HG02610 (cell line): ENCODE results near the gene OR4M1.
"Not testable (repeated sequence)": the region's sequence is repeated elsewhere in the genome, so short reads cannot be mapped to it uniquely, and the experiment has no call there.

ENCODE experiments used
- ATAC-seq: cut with Tn5 transposase; IDR thresholded peaks from one replicate; pipeline ENCODE4 v1.9.1; 2021; ENCODE audit warnings: mild to moderate bottlenecking, moderate library complexity; ENCODE audit not compliant: unreplicated experiment

Gene OR4M1, protein sequence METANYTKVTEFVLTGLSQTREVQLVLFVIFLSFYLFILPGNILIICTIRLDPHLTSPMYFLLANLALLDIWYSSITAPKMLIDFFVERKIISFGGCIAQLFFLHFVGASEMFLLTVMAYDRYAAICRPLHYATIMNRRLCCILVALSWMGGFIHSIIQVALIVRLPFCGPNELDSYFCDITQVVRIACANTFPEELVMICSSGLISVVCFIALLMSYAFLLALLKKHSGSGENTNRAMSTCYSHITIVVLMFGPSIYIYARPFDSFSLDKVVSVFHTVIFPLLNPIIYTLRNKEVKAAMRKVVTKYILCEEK

DNA sequence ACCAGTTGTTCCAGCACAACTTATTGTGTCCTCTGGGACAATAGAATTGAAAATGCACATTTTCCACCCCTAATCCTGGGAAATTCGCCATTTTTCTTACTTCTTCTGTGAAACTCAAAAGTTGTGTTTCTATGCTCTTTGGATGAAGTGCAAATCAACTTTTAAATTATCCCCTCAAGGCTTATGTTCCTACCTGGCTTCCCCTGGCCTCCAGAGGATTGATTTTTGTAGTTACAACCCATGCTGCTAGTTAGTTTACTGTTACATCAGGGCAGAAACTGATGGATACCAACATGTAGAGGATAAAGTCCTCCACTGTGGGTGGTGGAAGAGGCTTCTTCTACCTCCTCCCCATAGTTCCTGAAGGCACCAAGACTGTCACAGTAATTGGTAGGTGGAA, at the start of gene OR4M1:
TSS of gene OR4M1 (plus strand) at position 301 of the 400 bp plus-strand sequence. CDS start 6,819 bp downstream, outside the sequence.
- not testable (repeated sequence) for ATAC-seq

DNA sequence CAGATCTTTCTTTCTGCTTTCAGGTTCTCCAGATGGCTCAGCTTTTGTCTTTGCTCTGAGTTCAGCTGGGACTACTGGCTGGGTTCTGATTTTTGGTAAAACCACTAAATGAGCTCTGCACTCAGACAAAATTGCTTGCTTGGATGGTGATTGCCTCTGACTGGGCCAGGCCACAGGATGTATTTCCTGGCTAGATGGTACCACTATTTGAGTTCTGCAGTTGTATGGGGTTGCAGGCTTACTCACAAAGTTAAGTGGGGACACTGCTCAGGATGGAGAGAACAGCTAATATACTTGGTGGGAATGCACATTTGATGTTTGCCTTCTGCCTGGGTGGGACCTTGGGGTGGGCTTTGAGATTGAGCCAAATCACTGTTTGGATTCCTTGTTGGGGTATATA, 43.9 kb upstream of the OR4M1 start:
- ATAC-seq = no peak

DNA sequence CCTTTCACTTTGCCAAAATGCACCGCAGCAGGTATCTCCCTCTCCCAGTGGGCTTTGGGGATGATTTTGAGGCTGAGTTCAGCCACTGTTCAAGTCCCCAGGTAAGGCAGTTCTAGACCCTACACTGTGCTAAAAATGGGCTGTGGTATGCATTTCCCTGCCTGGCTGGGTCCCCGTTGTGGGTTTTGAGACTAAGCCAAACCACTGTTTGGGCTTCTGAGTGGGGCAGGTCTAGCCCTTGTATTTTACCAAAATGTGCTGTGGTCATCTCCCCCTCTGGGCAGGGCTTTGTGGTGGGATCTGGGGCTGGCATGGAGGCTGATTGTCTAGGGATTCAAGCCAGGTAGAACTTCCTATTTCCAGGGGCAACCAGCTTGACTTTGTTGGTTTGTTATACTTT, 43.5 kb upstream of the OR4M1 start:
- ATAC-seq = no peak

DNA sequence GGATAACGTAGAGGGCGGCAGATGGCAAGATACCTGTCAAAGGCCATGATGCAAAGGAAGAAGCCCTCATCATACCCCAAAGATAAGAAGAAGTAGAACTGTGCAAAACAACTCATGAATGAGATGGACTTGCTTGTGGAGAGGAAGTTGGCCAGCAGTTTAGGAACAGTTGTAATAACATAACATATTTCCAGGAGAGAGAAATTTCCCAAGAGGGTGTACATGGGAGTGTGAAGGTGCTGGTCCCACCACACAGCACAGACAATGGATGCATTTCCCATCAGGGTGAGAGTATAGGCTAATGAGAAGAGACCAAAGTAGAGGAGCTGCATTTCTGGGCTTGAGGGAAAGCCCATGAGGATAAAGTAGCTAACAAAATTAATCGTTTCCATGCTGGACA, 39.4 kb upstream of the OR4M1 start:
- ATAC-seq = not testable (repeated sequence)

DNA sequence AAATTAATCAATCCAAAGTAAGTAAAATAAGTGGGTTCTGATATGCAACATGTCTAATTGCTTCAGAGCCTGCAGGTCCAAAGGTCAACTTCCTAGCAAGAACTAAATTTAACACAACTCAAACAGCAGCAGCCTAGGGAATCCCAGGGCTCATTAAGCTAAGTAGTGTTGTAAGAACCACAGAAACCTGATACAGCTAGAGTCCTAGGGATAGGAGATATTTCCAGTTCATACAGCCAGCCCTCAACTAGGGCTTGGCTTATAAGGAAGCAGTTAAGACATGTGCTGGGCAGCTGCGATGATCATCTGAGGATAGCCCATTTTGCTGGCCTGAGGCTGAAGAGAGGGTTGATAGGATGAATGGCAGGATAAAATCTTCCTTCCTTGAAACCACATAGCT, 30.0 kb upstream of the OR4M1 start, which contains the start of gene OR4Q3:
TSS of gene OR4Q3 (plus strand) at position 316 of the 400 bp plus-strand sequence.
- ATAC-seq = no peak

DNA sequence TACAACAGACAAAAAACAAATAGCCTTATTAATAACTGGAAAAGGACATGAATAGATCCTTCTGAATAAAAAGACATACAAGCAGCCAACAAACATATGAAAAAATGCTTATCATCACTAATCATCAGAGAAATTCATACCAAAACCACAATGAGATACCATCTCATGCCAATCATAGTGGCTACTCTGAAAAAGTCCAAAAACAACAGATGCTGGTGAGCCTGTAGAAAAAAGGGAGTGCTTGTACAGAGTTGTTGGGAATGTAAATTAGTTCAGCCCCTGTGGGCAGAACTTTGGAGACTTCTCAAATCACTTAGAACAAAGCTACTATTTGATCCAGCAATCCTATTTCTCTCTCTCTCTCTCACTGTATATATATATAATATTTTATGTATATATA, 21.0 kb upstream of the OR4M1 start:
- ATAC-seq = not testable (repeated sequence)

DNA sequence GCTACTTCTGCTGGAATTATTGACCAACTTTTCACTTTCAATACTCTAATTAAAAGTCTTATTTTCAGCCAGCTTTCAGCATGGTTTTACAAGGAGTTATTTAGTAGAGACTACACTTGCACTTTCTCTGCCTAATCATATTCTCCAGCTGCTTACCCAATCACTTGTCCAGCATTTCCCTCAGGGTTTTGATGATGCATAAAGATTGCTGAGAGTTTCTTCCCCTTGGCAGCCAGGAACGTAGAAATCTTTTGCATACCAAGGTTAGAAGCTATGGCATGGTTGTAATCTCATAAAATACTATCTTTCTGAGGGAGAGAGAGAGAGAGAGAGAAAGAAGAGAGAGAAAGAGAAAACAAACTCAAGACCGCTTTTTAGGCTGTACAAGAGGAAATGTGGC, 19.1 kb upstream of the OR4M1 start:
- ATAC-seq = no peak

DNA sequence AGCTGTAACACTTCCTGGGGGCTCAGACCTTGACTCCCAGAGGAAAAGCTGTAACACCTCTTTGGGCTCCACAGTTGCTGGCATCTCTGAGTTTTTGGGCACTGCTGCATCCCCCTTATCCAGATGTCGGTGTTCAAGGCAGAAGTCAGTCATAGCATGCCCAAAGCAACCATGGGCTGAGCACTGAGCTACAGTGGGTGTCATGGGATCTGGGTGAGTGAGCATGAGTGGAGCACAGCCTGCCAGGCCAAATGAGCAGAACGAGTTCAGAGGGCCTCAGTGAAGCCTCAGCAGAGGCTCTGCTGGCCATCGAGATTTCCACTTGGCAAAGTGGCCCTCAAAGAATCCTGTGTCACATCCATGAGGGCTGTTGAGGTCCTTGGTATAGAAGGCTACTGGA, 1.8 kb upstream of the OR4M1 start:
- ATAC-seq = not testable (repeated sequence)

DNA sequence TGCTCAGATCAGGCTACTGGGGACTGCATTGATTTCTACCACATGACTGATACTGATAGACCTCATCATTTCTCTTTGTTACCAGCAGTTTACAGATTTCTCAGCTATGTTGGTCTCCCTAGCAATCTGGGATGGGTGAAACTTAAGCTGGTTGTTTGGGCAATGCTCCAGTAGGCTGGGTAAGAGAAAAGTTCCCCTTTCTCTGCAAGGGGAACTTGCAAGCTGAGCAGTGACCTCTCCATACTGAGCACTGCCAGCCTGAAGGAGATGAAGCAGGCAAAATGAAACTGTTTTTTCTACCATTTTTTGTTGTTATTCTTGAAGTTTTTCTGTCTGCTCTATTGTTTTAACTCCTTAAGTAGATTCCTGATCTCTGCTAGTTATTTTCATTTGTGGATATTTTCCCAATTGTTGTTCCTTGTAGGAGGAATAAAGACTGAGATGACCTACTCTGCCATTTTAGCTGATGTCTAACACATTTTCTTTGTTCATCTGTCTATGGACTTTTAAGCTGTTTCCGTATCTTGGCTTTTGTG, 1.3 kb upstream of the OR4M1 start:
- ATAC-seq = no peak

DNA sequence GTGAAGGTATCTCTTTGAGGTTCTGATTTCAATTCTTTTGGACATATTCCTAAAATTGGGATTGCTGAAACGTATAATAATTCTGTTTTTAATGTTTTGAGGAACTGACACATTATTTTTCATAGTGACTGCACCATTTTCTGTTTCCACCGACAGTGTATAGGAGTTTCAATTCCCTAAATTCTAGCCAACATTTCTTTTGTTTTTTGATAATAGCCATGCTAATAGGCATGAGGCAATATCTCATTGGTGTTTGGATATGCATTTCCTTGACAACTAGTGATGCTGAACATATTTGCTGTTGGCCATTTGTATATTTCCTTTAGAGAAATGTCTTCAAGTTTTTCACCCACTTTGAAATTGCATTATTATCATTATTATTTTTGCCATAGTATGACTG, 850 bp upstream of the OR4M1 start:
- ATAC-seq = not testable (repeated sequence)

DNA sequence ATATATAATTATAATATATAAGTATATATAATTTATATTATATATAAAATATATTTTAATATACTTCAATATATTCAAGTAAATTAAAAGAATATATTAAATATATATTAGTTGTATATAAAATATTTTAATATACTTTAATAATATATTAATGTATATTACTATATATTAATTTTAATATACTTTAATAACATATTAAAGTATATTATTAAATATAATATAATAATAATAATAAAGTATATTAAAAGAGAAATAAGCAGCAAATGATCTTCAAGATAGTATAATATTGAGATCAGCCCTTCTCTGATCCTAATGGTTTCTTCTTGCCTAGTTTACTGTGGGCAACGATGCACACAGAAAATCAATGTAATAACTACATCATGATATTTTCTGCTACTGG, 2.3 kb downstream of the OR4M1 start:
- ATAC-seq = no peak

DNA sequence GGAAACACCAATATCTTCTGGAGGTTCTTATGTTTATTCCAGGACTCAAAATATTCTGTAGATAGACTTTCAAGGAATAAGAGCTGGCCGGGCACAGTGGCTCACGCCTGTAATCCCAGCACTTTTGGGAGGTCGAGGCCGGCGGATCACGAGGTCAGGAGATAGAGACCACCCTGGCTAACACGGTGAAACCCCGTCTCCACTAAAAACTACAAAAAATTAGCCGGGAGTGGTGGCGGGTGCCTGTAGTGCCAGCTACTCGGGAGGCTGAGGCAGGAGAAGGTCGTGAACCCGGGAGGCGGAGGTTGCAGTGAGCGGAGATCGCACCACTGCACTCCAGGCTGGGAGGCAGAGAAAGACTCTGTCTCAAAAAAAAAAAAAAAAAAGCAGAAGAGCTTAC, 12.5 kb downstream of the OR4M1 start:
- ATAC-seq = not testable (repeated sequence)

DNA sequence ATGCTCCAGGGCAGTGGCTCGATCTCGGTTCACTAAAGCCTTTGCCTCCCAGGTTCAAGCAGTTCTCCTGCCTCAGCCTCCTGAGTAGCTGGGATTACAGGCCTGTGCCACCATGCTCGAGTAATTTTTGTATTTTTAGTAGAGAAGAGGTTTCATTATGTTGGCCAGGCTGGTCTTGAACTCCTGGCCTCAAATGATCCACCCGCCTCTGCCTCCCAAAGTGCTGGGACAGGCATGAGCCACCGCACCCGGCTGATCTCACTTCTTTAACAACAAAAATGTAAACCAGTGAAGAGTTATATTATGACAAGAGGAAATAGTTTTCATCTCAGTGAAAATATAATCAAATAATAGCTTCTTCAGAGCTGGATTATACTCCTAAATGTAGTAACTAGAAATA, 14.0 kb downstream of the OR4M1 start:
- not testable (repeated sequence) for ATAC-seq

DNA sequence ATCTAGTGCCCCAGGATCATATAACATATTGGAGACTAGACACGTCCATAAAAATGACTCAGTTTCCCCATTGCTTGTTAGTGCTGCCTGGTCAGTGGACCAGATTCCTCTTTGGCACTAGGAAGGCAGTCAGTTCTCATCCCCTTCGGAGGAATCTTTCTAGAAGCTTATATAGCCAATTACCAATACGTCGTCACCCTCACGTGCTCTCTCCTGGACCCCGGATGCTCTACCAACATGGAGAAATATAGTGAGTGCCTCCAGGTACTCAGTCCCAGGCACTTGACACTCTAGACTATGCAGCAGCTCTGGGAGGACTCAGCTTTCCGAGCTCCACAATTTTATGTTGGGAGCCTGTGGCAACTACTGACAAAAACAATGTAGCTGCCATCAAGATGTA, 14.8 kb downstream of the OR4M1 start:
- not testable (repeated sequence) for ATAC-seq

DNA sequence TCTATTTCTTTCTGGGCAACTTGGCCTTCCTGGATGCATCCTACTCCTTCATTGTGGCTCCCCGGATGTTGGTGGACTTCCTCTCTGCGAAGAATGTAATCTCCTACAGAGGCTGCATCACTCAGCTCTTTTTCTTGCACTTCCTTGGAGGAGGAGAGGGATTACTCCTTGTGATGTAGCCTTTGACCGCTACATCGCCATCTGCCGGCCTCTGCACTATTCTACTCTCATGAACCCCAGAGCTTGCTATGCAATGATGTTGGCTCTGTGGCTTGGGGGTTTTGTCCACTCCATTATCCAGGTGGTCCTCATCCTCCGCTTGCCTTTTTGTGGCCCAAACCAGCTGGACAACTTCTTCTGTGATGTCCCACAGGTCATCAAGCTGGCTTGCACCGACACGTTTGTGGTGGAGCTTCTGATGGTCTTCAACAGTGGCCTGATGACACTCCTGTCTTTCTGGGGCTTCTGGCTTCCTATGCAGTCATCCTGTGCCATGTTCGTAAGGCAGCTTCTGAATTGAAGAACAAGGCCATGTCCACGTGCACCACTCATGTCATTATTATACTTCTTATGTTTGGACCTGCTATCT, 23.3 kb downstream of the OR4M1 start:
- ATAC-seq = not testable (repeated sequence)

DNA sequence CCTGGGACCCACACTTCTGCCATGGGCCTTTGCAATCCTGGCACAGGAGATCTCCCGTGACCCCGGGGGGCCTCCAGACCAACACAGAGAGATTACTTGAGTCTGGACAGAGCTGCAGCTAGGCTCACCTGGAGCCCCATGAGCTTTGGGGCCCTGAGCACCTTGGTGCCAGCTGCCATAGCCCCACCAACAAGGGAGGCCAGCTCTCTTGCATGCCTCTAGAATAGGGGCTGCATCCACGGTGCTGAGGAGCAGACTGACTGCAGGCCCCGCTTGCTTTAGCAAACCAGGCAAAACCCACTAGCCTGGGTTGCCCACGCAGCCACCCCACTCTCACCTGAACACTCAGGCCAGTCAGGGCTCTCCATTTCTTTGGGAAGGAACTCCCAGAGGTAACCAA, 26.6 kb downstream of the OR4M1 start:
- ATAC-seq = no peak

DNA sequence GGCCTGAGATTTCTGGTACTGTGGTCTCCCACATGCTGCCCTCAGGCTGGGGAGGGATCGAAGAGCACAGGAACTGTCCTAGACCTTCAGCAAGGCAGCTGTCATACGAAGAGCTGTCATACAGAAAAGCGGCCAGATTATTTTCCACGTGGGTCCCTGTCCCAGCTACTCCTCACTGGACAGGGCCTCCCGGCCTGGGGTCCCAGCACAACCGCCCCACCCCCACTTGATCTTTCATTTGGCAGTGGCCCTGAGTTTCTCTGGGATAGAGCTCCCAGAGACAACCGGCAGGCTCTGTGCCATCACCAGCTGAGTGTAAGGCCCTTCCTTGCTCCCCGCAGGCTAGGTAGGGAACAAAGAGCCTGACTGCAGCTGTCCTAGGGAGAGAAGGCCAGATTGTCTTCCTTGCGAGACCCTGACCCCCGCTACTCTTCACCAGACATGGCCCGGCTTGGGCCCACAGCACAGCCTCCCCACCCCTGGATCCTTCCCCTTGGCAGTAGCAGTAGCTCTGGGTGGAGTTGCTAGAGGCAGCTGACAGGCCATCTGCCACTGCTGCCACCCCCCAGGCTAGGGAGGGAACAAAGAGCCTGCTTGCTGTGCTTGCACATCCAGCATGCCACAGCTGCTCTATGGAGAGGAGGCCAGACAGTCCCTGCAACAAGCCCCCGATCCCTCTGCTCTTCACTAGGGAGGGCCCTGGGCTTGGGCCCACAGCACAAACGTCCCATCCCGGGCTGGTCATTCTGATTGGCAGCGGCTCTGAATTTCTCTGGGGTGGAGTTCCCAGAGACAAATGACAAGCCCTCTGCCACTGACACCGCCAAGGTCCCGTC, 27.2 kb downstream of the OR4M1 start:
- ATAC-seq = no peak

DNA sequence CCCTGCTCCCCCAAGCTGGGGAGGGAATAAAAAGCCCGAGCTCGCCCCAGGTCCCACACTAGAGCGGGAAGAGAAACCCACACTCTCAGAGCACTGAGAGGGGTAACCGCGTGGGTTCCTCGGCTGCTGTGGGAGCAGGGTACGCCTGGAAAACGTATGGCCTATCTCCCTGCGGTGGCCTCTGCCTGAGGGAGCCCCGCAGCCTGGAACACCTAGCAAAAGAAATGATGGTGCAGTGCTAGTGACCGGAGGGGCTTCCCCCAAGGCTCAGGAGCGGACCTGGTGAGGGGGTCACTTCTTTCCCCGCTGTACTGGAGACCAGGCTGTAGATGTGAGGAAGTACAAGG, 27.8 kb downstream of the OR4M1 start:
- ATAC-seq = no peak

DNA sequence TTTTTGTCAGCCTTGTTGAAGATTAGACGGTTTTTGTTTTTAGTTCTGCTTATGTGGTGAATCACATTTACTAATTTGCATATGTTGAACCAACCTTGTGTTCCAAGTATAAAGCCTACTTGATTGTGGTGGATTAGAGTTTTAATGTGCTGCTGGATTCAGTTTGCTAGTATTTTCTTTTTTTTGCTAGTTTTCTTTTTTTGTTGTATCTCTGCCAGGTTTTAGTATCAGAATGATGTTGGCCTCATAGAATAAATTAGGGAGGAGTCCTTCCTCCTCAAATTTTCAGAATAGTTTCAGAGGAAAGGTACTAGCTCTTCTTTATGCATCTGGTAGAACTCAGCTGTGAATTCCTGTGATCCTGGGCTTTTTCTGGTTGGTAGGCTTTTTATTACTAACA, 30.2 kb downstream of the OR4M1 start, which contains the start of gene OR4N2:
TSS of gene OR4N2 (plus strand) at position 301 of the 400 bp plus-strand sequence. CDS start 23,679 bp downstream, outside the sequence.
- ATAC-seq = not testable (repeated sequence)

DNA sequence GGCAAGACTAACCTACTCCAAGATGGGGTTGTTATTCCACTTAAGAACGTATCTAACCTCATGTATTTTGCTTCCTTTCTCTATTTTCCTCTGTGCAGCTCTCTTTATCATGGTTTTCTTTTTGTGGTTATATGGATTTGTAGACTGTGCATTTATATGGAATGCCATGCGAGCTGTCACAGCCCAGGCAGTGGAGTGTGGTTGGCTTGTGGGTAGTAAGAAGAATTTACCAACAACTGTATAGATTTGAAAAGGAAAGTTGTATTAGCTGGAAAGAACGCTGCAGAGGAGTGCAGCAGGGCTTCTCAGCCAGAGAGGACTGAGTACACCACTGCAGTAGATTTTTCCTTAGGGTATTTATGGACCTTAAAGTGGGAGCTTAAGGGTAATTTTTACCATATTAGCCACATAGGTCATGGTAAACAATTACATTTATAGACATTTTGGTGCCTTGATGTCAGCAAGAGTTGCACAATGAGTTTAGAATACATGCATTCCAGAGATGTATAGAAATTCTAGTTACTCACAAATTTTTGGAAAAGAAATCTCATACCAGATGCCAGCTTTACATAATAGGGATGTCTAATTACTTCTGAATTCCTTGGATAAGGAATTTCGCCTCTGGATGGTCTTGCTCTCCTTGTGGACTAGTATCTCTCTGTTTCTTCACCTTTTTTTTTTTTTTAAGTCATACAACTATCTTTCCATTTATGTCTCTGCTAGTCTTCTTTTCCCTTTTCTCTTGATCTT, 40.0 kb downstream of the OR4M1 start:
- ATAC-seq = not testable (repeated sequence)

DNA sequence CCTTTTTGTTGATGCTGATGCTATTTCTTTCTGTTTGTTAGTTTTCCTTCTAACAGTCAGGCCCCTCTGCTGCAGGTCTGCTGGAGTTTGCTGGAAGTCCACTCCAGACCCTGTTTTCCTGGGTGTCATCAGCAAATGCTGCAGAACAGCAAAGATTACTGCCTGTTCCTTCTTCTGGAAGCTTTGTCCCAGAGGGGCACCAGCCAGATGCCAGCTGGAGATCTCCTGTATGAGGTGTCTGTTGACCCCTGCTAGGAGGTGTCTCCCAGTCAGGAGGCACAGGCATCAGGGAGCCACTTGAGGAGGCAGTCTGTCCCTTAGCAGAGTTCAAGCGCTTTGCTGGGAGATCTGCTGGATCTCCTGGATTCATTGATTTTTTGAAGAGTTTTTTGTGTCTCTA, 46.6 kb downstream of the OR4M1 start:
- ATAC-seq = not testable (repeated sequence)
